K562 (cell line): ENCODE data around the gene SLC22A1. TPM values are rescaled to one million over a fixed set of nuclear protein-coding genes. Genes with fewer than 3 reads are reported as not detected.

Experiments
- CEBPG ChIP-seq, 3 experiments: fragments of 200-800 bp in 1 of 3; sonication (Bioruptor generic) in 1 of 3; sonication (generic) in 1 of 3; formaldehyde crosslinking in 1 of 3; IDR thresholded peaks in 2 of 3; conservative IDR thresholded peaks in 1 of 3; 2 replicates each; pipeline versions ENCODE4 v1.6.1 to v1.8.0; 2016 to 2022; ENCODE audit warnings: missing compliant biosample characterization in 2 of 3, missing genetic modification characterization in 2 of 3, mild to moderate bottlenecking in 1 of 3, missing genetic modification reagents in 1 of 3
- LCOR ChIP-seq: sonication (generic); formaldehyde crosslinking; IDR thresholded peaks from 2 replicates; pipeline ENCODE4 v1.8.0; 2022; ENCODE audit warnings: mild to moderate bottlenecking, missing genetic modification reagents
- RERE ChIP-seq: sonication (generic); formaldehyde crosslinking; IDR thresholded peaks from 2 replicates; pipeline ENCODE4 v1.8.0; 2023; ENCODE audit warnings: missing genetic modification reagents, mild to moderate bottlenecking, borderline replicate concordance
- REST ChIP-seq, 2 experiments: fragments of 450-650 bp; formaldehyde crosslinking in 1 of 2; IDR thresholded peaks; 2 replicates each; pipeline versions ENCODE4 v1.4.0 to v1.6.1; 2014 to 2020; ENCODE audit warnings: mild to moderate bottlenecking in 2 of 2, borderline replicate concordance in 1 of 2, low read depth in 1 of 2
- TCF7L2 ChIP-seq: fragments of 150-350 bp; IDR thresholded peaks from 2 replicates; pipeline ENCODE4 v1.6.1; 2016; ENCODE audit warnings: low read depth, mild to moderate bottlenecking, low read length, moderate library complexity
- polyA plus RNA-seq, 8 experiments: library from polyadenylated mRNA; depleted of rRNA in 4 of 8; stranded (reverse) in 5 of 8; unstranded in 3 of 8; fragments of >200 nt; fragmentation: Nextera tagmentation in 2 of 8; fragmentation: Illumina TruSeq in 1 of 8; extraction: Ambion mirVana in 2 of 8; extraction: Trizol in 1 of 8; gene quantifications; 2 replicates each; pipeline versions ENCODE4 v1.2.1 to v1.2.3, GENCODE V29; 2011 to 2014; ENCODE audit warnings: inconsistent platforms in 1 of 8, missing spikeins in 1 of 8
- total RNA-seq, 7 experiments: library from RNA; depleted of rRNA in 6 of 7; stranded (reverse); fragments of >200 nt in 6 of 7; fragmentation: Illumina TruSeq in 2 of 7; extraction: Trizol in 2 of 7; gene quantifications; 2 replicates each; pipeline versions ENCODE4 v1.2.1 to v1.2.3, GENCODE V29; 2011 to 2021; ENCODE audit warnings: low replicate concordance in 1 of 7
- TF ChIP-seq, protein P1 (sequence below): sonication (generic); formaldehyde crosslinking; IDR thresholded peaks from 2 replicates; pipeline ENCODE4 v1.8.1; 2023; ENCODE audit warnings: mild to moderate bottlenecking, missing genetic modification reagents
- TF ChIP-seq, protein P2 (sequence below): fragments of 450-650 bp; formaldehyde crosslinking; conservative IDR thresholded peaks from 2 replicates; pipeline ENCODE4 v1.4.0; 2022; ENCODE audit warnings: mild to moderate bottlenecking, missing genetic modification characterization

SLC22A1 gene
- total and polyA plus RNA-seq, 9 of the 15 experiments (the other 6 are each of a cell fraction or from before 2014, with no cell fraction given), result 0.11 to 0.60 (median 0.26) TPM; not detected in 4

GRCh38 chr6:160160450-160160849, 38.8 kb downstream of the SLC22A1 start (continued):
- TF ChIP-seq RERE (CRISPR knock-in tag), result no peak
- TF ChIP-seq LCOR, result no peak
- peak; percentile 35; the same call in 1 of the 2 replicates for TF ChIP-seq REST (IDR thresholded peaks at IDR 0.05; ENCODE audit: borderline replicate concordance)
- no peak for TF ChIP-seq REST (CRISPR knock-in tag; IDR thresholded peaks at IDR 0.05; ENCODE audit: low read depth)
- TF ChIP-seq, protein P1, sequence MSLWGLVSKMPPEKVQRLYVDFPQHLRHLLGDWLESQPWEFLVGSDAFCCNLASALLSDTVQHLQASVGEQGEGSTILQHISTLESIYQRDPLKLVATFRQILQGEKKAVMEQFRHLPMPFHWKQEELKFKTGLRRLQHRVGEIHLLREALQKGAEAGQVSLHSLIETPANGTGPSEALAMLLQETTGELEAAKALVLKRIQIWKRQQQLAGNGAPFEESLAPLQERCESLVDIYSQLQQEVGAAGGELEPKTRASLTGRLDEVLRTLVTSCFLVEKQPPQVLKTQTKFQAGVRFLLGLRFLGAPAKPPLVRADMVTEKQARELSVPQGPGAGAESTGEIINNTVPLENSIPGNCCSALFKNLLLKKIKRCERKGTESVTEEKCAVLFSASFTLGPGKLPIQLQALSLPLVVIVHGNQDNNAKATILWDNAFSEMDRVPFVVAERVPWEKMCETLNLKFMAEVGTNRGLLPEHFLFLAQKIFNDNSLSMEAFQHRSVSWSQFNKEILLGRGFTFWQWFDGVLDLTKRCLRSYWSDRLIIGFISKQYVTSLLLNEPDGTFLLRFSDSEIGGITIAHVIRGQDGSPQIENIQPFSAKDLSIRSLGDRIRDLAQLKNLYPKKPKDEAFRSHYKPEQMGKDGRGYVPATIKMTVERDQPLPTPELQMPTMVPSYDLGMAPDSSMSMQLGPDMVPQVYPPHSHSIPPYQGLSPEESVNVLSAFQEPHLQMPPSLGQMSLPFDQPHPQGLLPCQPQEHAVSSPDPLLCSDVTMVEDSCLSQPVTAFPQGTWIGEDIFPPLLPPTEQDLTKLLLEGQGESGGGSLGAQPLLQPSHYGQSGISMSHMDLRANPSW (CRISPR knock-in tag), result no peak
- TF ChIP-seq, protein P2, sequence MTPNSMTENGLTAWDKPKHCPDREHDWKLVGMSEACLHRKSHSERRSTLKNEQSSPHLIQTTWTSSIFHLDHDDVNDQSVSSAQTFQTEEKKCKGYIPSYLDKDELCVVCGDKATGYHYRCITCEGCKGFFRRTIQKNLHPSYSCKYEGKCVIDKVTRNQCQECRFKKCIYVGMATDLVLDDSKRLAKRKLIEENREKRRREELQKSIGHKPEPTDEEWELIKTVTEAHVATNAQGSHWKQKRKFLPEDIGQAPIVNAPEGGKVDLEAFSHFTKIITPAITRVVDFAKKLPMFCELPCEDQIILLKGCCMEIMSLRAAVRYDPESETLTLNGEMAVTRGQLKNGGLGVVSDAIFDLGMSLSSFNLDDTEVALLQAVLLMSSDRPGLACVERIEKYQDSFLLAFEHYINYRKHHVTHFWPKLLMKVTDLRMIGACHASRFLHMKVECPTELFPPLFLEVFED (CRISPR knock-in tag), result no peak
- 0 out of 2 replicates have a peak, but pooled peaks have one; percentile 16 for TF ChIP-seq TCF7L2
- TF ChIP-seq CEBPG (CRISPR knock-in tag; IDR thresholded peaks at IDR 0.05), result no peak
- 0 out of 4 replicates have a peak, but pooled peaks of 1 of the 2 experiments have one; percentile 28 for TF ChIP-seq CEBPG (tag; conservative IDR thresholded peaks at IDR 0.05 in 1 of 2, IDR thresholded peaks at IDR 0.05 in 1 of 2)
